ENCODE results near the gene S100P. TPM values are rescaled to one million over a fixed set of nuclear protein-coding genes. Genes with fewer than 3 reads are reported as not detected.

The S100P gene
- polyA plus RNA-seq, 1 donor, result 5.0 TPM

GRCh38 chr4:6684656-6685055, 9.0 kb upstream of the S100P start:
- no peak for DNase-seq
- H3K4me3 ChIP-seq (ENCODE audit: low read length), result no peak overlapping the region
- peaks cover 17% of the 10 kb centered on the region for H3K4me1 ChIP-seq (ENCODE audit: control insufficient read depth, insufficient read depth, low read length)
- no peaks in the 10 kb centered on the region for H3K36me3 ChIP-seq (ENCODE audit: control insufficient read depth, insufficient read depth, low read length)
- WGBS (ENCODE audit: insufficient coverage, low lambda C conversion rate), result no CpG with 5 or more reads among the region's 11 CpGs
- H3K27me3 ChIP-seq (ENCODE audit: control insufficient read depth, insufficient read depth, low read length), result no peaks in the 10 kb centered on the region
- H3K9me3 ChIP-seq (ENCODE audit: control insufficient read depth, low read depth, low read length), result peaks cover 5% of the 10 kb centered on the region
- H3K27ac ChIP-seq (ENCODE audit: low read length), result no peak overlapping the region

- Histone ChIP-seq H3K36me3 (ENCODE audit: control insufficient read depth, insufficient read depth, low read length) (no peaks in the 10 kb centered on the region), H3K9me3 (ENCODE audit: control insufficient read depth, low read depth, low read length) (no peaks in the 10 kb centered on the region), H3K27ac (ENCODE audit: low read length) (no peak overlapping the region), H3K4me3 (ENCODE audit: low read length) (no peak overlapping the region), H3K4me1 (ENCODE audit: control insufficient read depth, insufficient read depth, low read length) (peaks cover 22% of the 10 kb centered on the region), H3K27me3 (ENCODE audit: control insufficient read depth, insufficient read depth, low read length) (no peaks in the 10 kb centered on the region)
- DNase-seq, result no peak
- no CpG with 5 or more reads among the region's 4 CpGs for WGBS (ENCODE audit: insufficient coverage, low lambda C conversion rate)
Measured at GRCh38 chr4:6686104-6686787, 7.4 kb upstream of the S100P start.

- DNase-seq, result peak in 1 of 2 donors; percentile 40
- Histone ChIP-seq H3K27me3 (ENCODE audit: control insufficient read depth, insufficient read depth, low read length) (no peaks in the 10 kb centered on the region), H3K4me3 (ENCODE audit: low read length) (no peak overlapping the region), H3K27ac (ENCODE audit: low read length) (peak overlapping the region; percentile 73), H3K9me3 (ENCODE audit: control insufficient read depth, low read depth, low read length) (no peaks in the 10 kb centered on the region), H3K36me3 (ENCODE audit: control insufficient read depth, insufficient read depth, low read length) (no peaks in the 10 kb centered on the region), H3K4me1 (ENCODE audit: control insufficient read depth, insufficient read depth, low read length) (peaks cover 27% of the 10 kb centered on the region)
- WGBS (ENCODE audit: insufficient coverage, low lambda C conversion rate), result 70% methylated on average over 2 of the region's 24 CpGs
Measured at GRCh38 chr4:6687947-6688878, 5.5 kb upstream of the S100P start.

DNA sequence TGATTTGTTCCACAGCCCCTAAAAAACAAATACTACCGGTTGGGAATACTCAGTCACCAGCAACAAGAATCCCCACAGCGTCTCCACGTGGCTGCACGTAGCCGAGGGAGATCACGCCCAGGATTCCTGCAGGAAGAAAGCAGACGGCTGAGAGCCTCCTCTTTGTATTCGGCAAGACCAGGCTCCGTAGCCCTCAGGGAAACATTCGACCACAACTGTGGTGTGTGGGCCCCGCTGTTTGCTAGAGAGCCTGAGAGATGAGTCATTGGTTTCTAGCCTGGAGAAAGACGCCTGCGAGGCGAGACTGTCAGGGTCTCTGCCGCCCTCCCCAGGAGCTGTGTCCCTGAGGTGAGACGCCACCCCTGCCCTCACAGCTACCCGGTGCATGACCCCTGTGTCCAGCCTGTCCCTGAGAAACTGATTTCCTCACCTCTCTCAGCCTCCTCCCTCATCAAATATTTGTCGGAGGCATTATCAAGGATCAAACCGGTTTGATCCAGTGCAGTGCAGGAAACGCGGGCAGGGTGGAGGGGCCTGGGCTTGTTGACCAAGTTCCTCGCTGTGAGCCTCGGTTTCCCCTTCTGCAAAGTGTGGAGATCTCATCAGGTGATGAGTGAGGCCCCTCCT, 4.7 kb upstream of the S100P start:
- no peak overlapping the region for H3K4me3 ChIP-seq (ENCODE audit: low read length)
- peak overlapping the region; percentile 73 for H3K27ac ChIP-seq (ENCODE audit: low read length)
- H3K4me1 ChIP-seq (ENCODE audit: control insufficient read depth, insufficient read depth, low read length), result peaks cover 33% of the 10 kb centered on the region
- no peaks in the 10 kb centered on the region for H3K36me3 ChIP-seq (ENCODE audit: control insufficient read depth, insufficient read depth, low read length)
- no peaks in the 10 kb centered on the region for H3K9me3 ChIP-seq (ENCODE audit: control insufficient read depth, low read depth, low read length)
- WGBS (ENCODE audit: insufficient coverage, low lambda C conversion rate), result no CpG with 5 or more reads among the region's 23 CpGs
- H3K27me3 ChIP-seq (ENCODE audit: control insufficient read depth, insufficient read depth, low read length), result no peaks in the 10 kb centered on the region
- peak; percentile 58 to 79 for DNase-seq

- peak in 1 of 2 donors; percentile 74 for DNase-seq
- H3K9me3 ChIP-seq (ENCODE audit: control insufficient read depth, low read depth, low read length), result no peaks in the 10 kb centered on the region
- no peaks in the 10 kb centered on the region for H3K27me3 ChIP-seq (ENCODE audit: control insufficient read depth, insufficient read depth, low read length)
- H3K4me1 ChIP-seq (ENCODE audit: control insufficient read depth, insufficient read depth, low read length), result peaks cover 38% of the 10 kb centered on the region
- WGBS (ENCODE audit: insufficient coverage, low lambda C conversion rate), result no CpG with 5 or more reads among the region's 15 CpGs
- H3K4me3 ChIP-seq (ENCODE audit: low read length), result no peak overlapping the region
- H3K27ac ChIP-seq (ENCODE audit: low read length), result peak overlapping the region; percentile 73
- H3K36me3 ChIP-seq (ENCODE audit: control insufficient read depth, insufficient read depth, low read length), result no peaks in the 10 kb centered on the region
Measured at GRCh38 chr4:6689506-6689960, 4.1 kb upstream of the S100P start.

GRCh38 chr4:6692379-6692778, 1.3 kb upstream of the S100P start:
- WGBS (ENCODE audit: insufficient coverage, low lambda C conversion rate), result no CpG with 5 or more reads among the region's 8 CpGs
- Histone ChIP-seq H3K36me3 (ENCODE audit: control insufficient read depth, insufficient read depth, low read length) (no peaks in the 10 kb centered on the region), H3K9me3 (ENCODE audit: control insufficient read depth, low read depth, low read length) (no peaks in the 10 kb centered on the region), H3K4me1 (ENCODE audit: control insufficient read depth, insufficient read depth, low read length) (peaks cover 48% of the 10 kb centered on the region), H3K4me3 (ENCODE audit: low read length) (no peak overlapping the region), H3K27ac (ENCODE audit: low read length) (no peak overlapping the region), H3K27me3 (ENCODE audit: control insufficient read depth, insufficient read depth, low read length) (no peaks in the 10 kb centered on the region)
- no peak for DNase-seq

DNA sequence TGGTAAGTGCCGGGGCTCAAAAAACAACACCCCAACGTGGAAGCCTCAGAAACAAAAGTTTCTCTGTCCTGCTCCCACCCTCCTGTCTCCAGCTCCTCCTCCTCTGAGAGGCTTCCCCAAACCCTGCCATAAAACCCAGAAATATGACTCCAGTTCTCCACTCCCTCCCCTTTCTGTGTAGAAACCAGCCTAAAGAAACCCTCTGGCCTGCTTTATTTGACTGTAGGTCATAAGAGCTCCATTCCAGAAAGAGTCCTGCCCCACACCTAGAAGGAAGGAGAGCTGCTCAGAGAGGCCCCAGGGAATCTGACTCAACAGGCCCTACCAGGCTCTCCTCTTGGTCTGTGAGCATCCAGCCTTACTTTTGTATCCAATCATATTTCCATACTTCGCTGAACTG, 872 bp upstream of the S100P start:
- WGBS (ENCODE audit: insufficient coverage, low lambda C conversion rate), result 40% methylated on average over 1 of the region's 3 CpGs
- Histone ChIP-seq H3K36me3 (ENCODE audit: control insufficient read depth, insufficient read depth, low read length) (no peaks in the 10 kb centered on the region), H3K9me3 (ENCODE audit: control insufficient read depth, low read depth, low read length) (no peaks in the 10 kb centered on the region), H3K4me3 (ENCODE audit: low read length) (no peak overlapping the region), H3K27me3 (ENCODE audit: control insufficient read depth, insufficient read depth, low read length) (no peaks in the 10 kb centered on the region), H3K27ac (ENCODE audit: low read length) (no peak overlapping the region), H3K4me1 (ENCODE audit: control insufficient read depth, insufficient read depth, low read length) (peaks cover 48% of the 10 kb centered on the region)
- no peak for DNase-seq

DNA sequence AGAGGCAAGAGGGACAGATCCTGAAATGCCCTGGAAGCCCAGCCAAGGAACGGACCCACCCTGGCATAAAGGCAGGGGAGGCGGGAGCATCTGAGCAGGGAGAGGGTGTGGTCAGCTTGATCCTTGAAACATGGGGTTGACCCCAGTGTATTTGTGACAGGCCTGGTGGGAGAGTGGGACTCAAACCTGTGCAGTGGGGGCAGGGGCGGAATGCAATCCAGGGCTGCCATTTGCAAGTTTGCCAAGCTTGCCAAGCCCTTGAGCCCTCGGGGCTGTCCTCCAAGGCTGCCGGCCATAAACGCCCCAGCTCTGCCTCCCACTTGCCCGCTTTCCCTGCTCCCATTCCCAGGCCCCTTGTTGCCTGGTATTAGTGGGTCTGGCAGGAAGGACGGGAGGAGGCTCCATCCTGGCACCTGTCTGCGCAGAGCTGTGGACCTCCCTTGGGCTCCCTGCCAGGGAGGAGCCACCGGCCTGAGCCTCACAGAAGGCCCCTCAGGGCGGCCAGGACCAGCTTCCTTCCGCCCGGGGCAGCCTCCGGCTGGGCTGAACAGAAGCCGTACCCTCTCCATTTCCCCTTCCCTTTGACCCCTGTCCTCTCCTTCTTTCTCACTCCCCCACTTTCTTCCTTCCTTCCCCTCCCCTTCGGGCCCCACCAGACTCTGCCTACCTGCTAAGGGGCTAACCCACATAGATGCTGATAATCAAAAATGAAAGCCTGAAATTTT, 661 bp downstream of the S100P start:
- Histone ChIP-seq H3K9me3 (ENCODE audit: control insufficient read depth, low read depth, low read length) (no peaks in the 10 kb centered on the region), H3K36me3 (ENCODE audit: control insufficient read depth, insufficient read depth, low read length) (no peaks in the 10 kb centered on the region), H3K4me3 (ENCODE audit: low read length) (no peak overlapping the region), H3K4me1 (ENCODE audit: control insufficient read depth, insufficient read depth, low read length) (peaks cover 35% of the 10 kb centered on the region), H3K27me3 (ENCODE audit: control insufficient read depth, insufficient read depth, low read length) (no peaks in the 10 kb centered on the region), H3K27ac (ENCODE audit: low read length) (no peak overlapping the region)
- DNase-seq, result no peak
- WGBS (ENCODE audit: insufficient coverage, low lambda C conversion rate), result 100% methylated on average over 1 of the region's 16 CpGs

GRCh38 chr4:6695660-6696610, 2.3 kb downstream of the S100P start:
- WGBS (ENCODE audit: insufficient coverage, low lambda C conversion rate), result 0% methylated on average over 1 of the region's 18 CpGs
- peak in 1 of 2 donors; percentile 78 for DNase-seq
- peak overlapping the region; percentile 5 for H3K27ac ChIP-seq (ENCODE audit: low read length)
- no peaks in the 10 kb centered on the region for H3K27me3 ChIP-seq (ENCODE audit: control insufficient read depth, insufficient read depth, low read length)
- no peaks in the 10 kb centered on the region for H3K36me3 ChIP-seq (ENCODE audit: control insufficient read depth, insufficient read depth, low read length)
- no peak overlapping the region for H3K4me3 ChIP-seq (ENCODE audit: low read length)
- no peaks in the 10 kb centered on the region for H3K9me3 ChIP-seq (ENCODE audit: control insufficient read depth, low read depth, low read length)
- peaks cover 27% of the 10 kb centered on the region for H3K4me1 ChIP-seq (ENCODE audit: control insufficient read depth, insufficient read depth, low read length)

All from large intestine (tissue), 3 donors.